OCI-LY1 (cell line): ENCODE data around the gene ERICH3.

ENCODE experiments used
- EZH2 ChIP-seq: fragments of 200-600 bp; sonication (generic), shearing (Covaris generic); IDR thresholded peaks from 2 replicates; pipeline ENCODE4 v1.8.0; 2017; ENCODE audit warnings: borderline replicate concordance, mixed run types, mild to moderate bottlenecking, antibody characterized with exemption, low read length, moderate library complexity, mixed read lengths
- TF ChIP-seq, protein P1 (sequence below): fragments of 200-600 bp; sonication (generic), shearing (Covaris generic); IDR thresholded peaks from 2 replicates; pipeline ENCODE4 v1.5.1; 2017; ENCODE audit warnings: mild to moderate bottlenecking, antibody characterized with exemption, low read length, moderate library complexity, mixed read lengths

DNA sequence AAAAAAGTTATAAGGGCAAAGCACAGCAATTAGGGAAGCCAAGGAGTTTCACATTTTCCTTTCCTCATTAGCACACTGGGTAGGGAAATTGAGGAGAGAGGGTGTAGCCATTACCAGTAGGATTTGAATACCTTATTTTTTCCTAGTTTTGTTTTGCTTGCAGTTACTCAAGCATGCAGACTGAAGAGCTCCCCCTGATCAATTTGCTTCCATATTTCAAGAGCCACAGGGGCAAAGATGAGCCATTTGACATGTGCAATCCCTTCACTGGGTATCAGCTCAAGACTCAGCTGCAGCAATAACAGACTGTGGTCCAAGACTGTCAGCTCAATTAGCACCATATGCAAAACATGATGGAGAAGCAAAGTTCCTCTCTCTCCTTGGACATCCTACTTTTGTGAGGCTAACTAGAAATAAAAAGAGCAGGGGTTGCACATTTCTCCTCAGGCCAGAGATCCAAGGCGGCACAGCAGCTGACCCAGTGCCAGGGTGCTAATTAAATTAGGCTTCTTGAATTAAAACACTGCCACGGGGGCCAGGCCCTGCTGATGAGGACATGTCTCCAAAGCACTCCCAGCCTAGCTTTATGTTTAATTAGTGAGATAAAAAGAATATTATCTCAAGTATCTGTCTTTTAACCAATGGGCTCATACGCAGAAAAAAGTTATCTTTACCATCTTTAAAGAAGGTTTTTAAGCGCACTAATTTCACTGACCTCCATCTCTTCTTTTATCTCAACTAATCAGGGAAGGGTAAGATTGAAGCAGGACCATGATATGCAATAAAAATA, 124.4 kb downstream of the ERICH3 start:
- TF ChIP-seq, protein P1, sequence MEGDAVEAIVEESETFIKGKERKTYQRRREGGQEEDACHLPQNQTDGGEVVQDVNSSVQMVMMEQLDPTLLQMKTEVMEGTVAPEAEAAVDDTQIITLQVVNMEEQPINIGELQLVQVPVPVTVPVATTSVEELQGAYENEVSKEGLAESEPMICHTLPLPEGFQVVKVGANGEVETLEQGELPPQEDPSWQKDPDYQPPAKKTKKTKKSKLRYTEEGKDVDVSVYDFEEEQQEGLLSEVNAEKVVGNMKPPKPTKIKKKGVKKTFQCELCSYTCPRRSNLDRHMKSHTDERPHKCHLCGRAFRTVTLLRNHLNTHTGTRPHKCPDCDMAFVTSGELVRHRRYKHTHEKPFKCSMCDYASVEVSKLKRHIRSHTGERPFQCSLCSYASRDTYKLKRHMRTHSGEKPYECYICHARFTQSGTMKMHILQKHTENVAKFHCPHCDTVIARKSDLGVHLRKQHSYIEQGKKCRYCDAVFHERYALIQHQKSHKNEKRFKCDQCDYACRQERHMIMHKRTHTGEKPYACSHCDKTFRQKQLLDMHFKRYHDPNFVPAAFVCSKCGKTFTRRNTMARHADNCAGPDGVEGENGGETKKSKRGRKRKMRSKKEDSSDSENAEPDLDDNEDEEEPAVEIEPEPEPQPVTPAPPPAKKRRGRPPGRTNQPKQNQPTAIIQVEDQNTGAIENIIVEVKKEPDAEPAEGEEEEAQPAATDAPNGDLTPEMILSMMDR = no peak
- no peak for TF ChIP-seq EZH2
